ENCODE results near the gene SETBP1. TPM values are rescaled to one million over a fixed set of nuclear protein-coding genes. Genes with fewer than 3 reads are reported as not detected.

The SETBP1 gene
- total and polyA plus RNA-seq, 2 of the 8 experiments (the other 6 are each of a cell fraction or from before 2014, with no cell fraction given): 2.0 to 6.5 TPM

- no peak overlapping the region for H3K23ac ChIP-seq (ENCODE audit: insufficient read length)
- no peaks in the 10 kb centered on the region for H3K27me3 ChIP-seq (replicated peaks in 1 of 4; ENCODE audit: control insufficient read depth in 3 of 4, extremely low read depth in 1 of 4, insufficient read depth in 3 of 4, low read length in 3 of 4)
- H4K91ac ChIP-seq (replicated peaks; ENCODE audit: insufficient read length, low read length): no peak overlapping the region
- H3K4me1 ChIP-seq (replicated peaks in 1 of 4; ENCODE audit: control insufficient read depth in 3 of 4, insufficient read depth in 4 of 4, low read length in 3 of 4): peaks cover 0 to 6% (median 3%) of the 10 kb centered on the region in 4 experiments; a peak in 6 of 7 replicates
- no peak overlapping the region for H2BK20ac ChIP-seq (ENCODE audit: low read length)
- H3K79me2 ChIP-seq (ENCODE audit: control insufficient read depth in 1 of 2, insufficient read depth in 2 of 2, low read length in 2 of 2): no peaks in the 10 kb centered on the region
- H3K27ac ChIP-seq (ENCODE audit: low read depth, low read length): no peak overlapping the region
- H3K56ac ChIP-seq (replicated peaks; ENCODE audit: insufficient read length, low read depth, low read length): no peak overlapping the region
- H3K4me3 ChIP-seq (ENCODE audit: extremely low read depth in 1 of 4, insufficient read depth in 2 of 4, low read depth in 3 of 4, low read length in 4 of 4): no peak overlapping the region
- no peaks in the 10 kb centered on the region for H3K9me3 ChIP-seq (ENCODE audit: insufficient read depth in 2 of 2, low read depth in 1 of 2, low read length in 1 of 2)
- H4K5ac ChIP-seq (ENCODE audit: insufficient read length, low read depth, low read length): no peak overlapping the region
- H3K4me2 ChIP-seq (ENCODE audit: insufficient read depth in 1 of 2, low read depth in 2 of 2, low read length in 2 of 2): no peak overlapping the region
- H3K36me3 ChIP-seq (ENCODE audit: control insufficient read depth in 2 of 4, insufficient read depth in 4 of 4, low read length in 3 of 4): no peaks in the 10 kb centered on the region
- H3K79me1 ChIP-seq (ENCODE audit: low read depth, low read length): no peaks in the 10 kb centered on the region; the same call in 1 of the 2 replicates
- DNase-seq (ENCODE audit: low read depth in 1 of 2, low spot score in 2 of 2) (no peak), FAIRE-seq (peak; percentile 77)
- no peak overlapping the region for H3K18ac ChIP-seq (ENCODE audit: extremely low read depth, low read length)
- H2BK15ac ChIP-seq (ENCODE audit: low read length): no peak overlapping the region
- no peaks in the 10 kb centered on the region for H4K20me1 ChIP-seq (replicated peaks in 1 of 2; ENCODE audit: control insufficient read depth in 1 of 2, insufficient read depth in 2 of 2, low read length in 2 of 2)
- POLR2A ChIA-PET (ENCODE audit: partially characterized antibody): no interaction called here
- no peak overlapping the region for H2BK120ac ChIP-seq (replicated peaks; ENCODE audit: low read depth, low read length)
- H2BK12ac ChIP-seq (ENCODE audit: low read depth, low read length): no peak overlapping the region
- H2BK5ac ChIP-seq (ENCODE audit: low read depth, low read length): no peak overlapping the region
- no peak overlapping the region for H4K8ac ChIP-seq (ENCODE audit: extremely low read depth, insufficient read depth, low read length)
- H2AFZ ChIP-seq (ENCODE audit: low read length): no peak overlapping the region
- H2AK5ac ChIP-seq (ENCODE audit: low read depth, low read length): no peak overlapping the region
- WGBS, 2 experiments (ENCODE audit: extremely low coverage in 1 of 2, insufficient coverage in 1 of 2, insufficient read length in 1 of 2, insufficient replicate concordance in 2 of 2, low coverage in 1 of 2, low lambda C conversion rate in 2 of 2, missing lambda C conversion rate in 1 of 2): 18% methylated on average over 2 of the region's 2 CpGs; no CpG with 5 or more reads in 1 of the 2 experiments
- no peak overlapping the region for H3K4ac ChIP-seq (replicated peaks; ENCODE audit: insufficient read length, low read depth, low read length)
- CTCF ChIA-PET (ENCODE audit: partially characterized antibody): interaction anchor here (0.6 to 2.0 kb wide), 7 partner anchors 9 to 412 kb away, joined by 3 to 12 read pairs (median 4); no protein-coding TSS in a partner anchor
- H3K23me2 ChIP-seq (ENCODE audit: low read depth, low read length): no peaks in the 10 kb centered on the region
- no peak overlapping the region for H3K14ac ChIP-seq (ENCODE audit: insufficient read length)
- H3K9ac ChIP-seq (replicated peaks in 1 of 4; ENCODE audit: extremely low read depth in 1 of 4, low read depth in 3 of 4, low read length in 3 of 4): no peak overlapping the region
- TF ChIP-seq EP300 (IDR thresholded peaks at IDR 0.05; ENCODE audit: borderline replicate concordance in 1 of 2, low read depth in 2 of 2, low read length in 2 of 2): no peak
- no peak for TF ChIP-seq SRF (IDR thresholded peaks at IDR 0.05; ENCODE audit: low read depth, low read length)
Observed at GRCh38 chr18:44974174-44974573, 293.5 kb downstream of the SETBP1 start.

All from H1 (cell line).